Mucosa of rectum (tissue), 2 donors: ENCODE results near the gene GEMIN7.

ENCODE experiments used
- H3K27ac ChIP-seq, 2 donors: one replicate each; pipeline ENCODE4 v1.7.0; 2013; ENCODE audit warnings: inconsistent platforms in 2 of 2, low read depth in 2 of 2, low read length in 2 of 2
- H3K27me3 ChIP-seq, 2 donors: one replicate each; pipeline ENCODE4 v1.7.0; 2013; ENCODE audit warnings: low read length in 2 of 2; ENCODE audit not compliant: control insufficient read depth in 2 of 2, insufficient read depth in 2 of 2
- H3K36me3 ChIP-seq, 2 donors: one replicate each; pipeline ENCODE4 v1.7.0; 2013; ENCODE audit warnings: low read length in 2 of 2; ENCODE audit not compliant: control insufficient read depth in 2 of 2, insufficient read depth in 2 of 2
- H3K4me1 ChIP-seq, 2 donors: one replicate each; pipeline ENCODE4 v1.7.0; 2013; ENCODE audit warnings: low read length in 2 of 2, mild to moderate bottlenecking in 1 of 2; ENCODE audit not compliant: control insufficient read depth in 2 of 2, insufficient read depth in 2 of 2
- H3K4me3 ChIP-seq, 2 donors: one replicate each; pipeline ENCODE4 v1.7.0; 2013; ENCODE audit warnings: low read length in 2 of 2
- H3K9ac ChIP-seq, 2 donors: one replicate each; pipeline ENCODE4 v1.7.0; 2013; ENCODE audit warnings: low read length in 2 of 2, low read depth in 1 of 2, mild to moderate bottlenecking in 1 of 2
- H3K9me3 ChIP-seq, 2 donors: one replicate each; pipeline ENCODE4 v1.7.0; 2013; ENCODE audit warnings: low read length in 2 of 2; ENCODE audit not compliant: control insufficient read depth in 2 of 2
- donor health status: healthy.
- donor health status: Normal muscosa, but diverticular disease.

GEMIN7 gene

GRCh38 chr19:45059258-45059965, 19.6 kb upstream of the GEMIN7 start:
- Histone ChIP-seq H3K27ac (no peak overlapping the region), H3K9ac (no peak overlapping the region), H3K27me3 (no peaks in the 10 kb centered on the region), H3K4me3 (no peak overlapping the region), H3K4me1 (no peaks in the 10 kb centered on the region), H3K9me3 (no peaks in the 10 kb centered on the region), H3K36me3 (peaks cover 69 to 84% of the 10 kb centered on the region in 2 donors)

GRCh38 chr19:45061965-45062364, 17.1 kb upstream of the GEMIN7 start:
- no peaks in the 10 kb centered on the region for H3K9me3 ChIP-seq
- no peak overlapping the region for H3K9ac ChIP-seq
- H3K4me1 ChIP-seq = no peaks in the 10 kb centered on the region
- no peak overlapping the region for H3K27ac ChIP-seq
- H3K4me3 ChIP-seq = no peak overlapping the region
- no peaks in the 10 kb centered on the region for H3K27me3 ChIP-seq
- H3K36me3 ChIP-seq = peaks cover 62 to 77% of the 10 kb centered on the region in 2 donors

- Histone ChIP-seq H3K36me3 (peaks cover 48 to 70% of the 10 kb centered on the region in 2 donors), H3K9ac (no peak overlapping the region)
Observed at GRCh38 chr19:45063851-45064801, 14.9 kb upstream of the GEMIN7 start.

GRCh38 chr19:45066921-45067661, 12.0 kb upstream of the GEMIN7 start:
- H3K4me1 ChIP-seq = peaks cover 0 to 5% of the 10 kb centered on the region in 2 donors
- H3K36me3 ChIP-seq = peaks cover 54 to 65% of the 10 kb centered on the region in 2 donors
- no peak overlapping the region for H3K27ac ChIP-seq
- H3K9ac ChIP-seq = no peak overlapping the region
- H3K27me3 ChIP-seq = no peaks in the 10 kb centered on the region
- no peak overlapping the region for H3K4me3 ChIP-seq
- H3K9me3 ChIP-seq = no peaks in the 10 kb centered on the region

More at GRCh38 chr19:45063851-45064801, 14.9 kb upstream of the GEMIN7 start:
- no peak overlapping the region for H3K27ac ChIP-seq
- peaks cover 0 to 3% of the 10 kb centered on the region in 2 donors for H3K4me1 ChIP-seq
- no peaks in the 10 kb centered on the region for H3K9me3 ChIP-seq
- no peak overlapping the region for H3K4me3 ChIP-seq
- H3K27me3 ChIP-seq = no peaks in the 10 kb centered on the region

GRCh38 chr19:45068041-45068440, 11.0 kb upstream of the GEMIN7 start:
- Histone ChIP-seq H3K4me1 (peaks cover 0 to 5% of the 10 kb centered on the region in 2 donors), H3K9me3 (no peaks in the 10 kb centered on the region), H3K9ac (no peak overlapping the region), H3K36me3 (peaks cover 53 to 65% of the 10 kb centered on the region in 2 donors), H3K27ac (no peak overlapping the region), H3K4me3 (no peak overlapping the region), H3K27me3 (no peaks in the 10 kb centered on the region)

- Histone ChIP-seq H3K9ac (no peak overlapping the region), H3K27ac (no peak overlapping the region), H3K36me3 (peaks cover 50 to 56% of the 10 kb centered on the region in 2 donors), H3K4me3 (no peak overlapping the region), H3K27me3 (no peaks in the 10 kb centered on the region), H3K9me3 (no peaks in the 10 kb centered on the region), H3K4me1 (peaks cover 0 to 5% of the 10 kb centered on the region in 2 donors)
Observed at GRCh38 chr19:45069056-45069455, 10.0 kb upstream of the GEMIN7 start.

- peaks cover 43 to 52% of the 10 kb centered on the region in 2 donors for H3K36me3 ChIP-seq
- peaks cover 5 to 6% of the 10 kb centered on the region in 2 donors for H3K4me1 ChIP-seq
- H3K27ac ChIP-seq = no peak overlapping the region
- H3K9me3 ChIP-seq = no peaks in the 10 kb centered on the region
- H3K9ac ChIP-seq = no peak overlapping the region
- H3K4me3 ChIP-seq = no peak overlapping the region
- no peaks in the 10 kb centered on the region for H3K27me3 ChIP-seq
Observed at GRCh38 chr19:45070214-45070613, 8.8 kb upstream of the GEMIN7 start.

GRCh38 chr19:45070861-45071544, 8.1 kb upstream of the GEMIN7 start:
- Histone ChIP-seq H3K27ac (no peak overlapping the region), H3K9me3 (no peaks in the 10 kb centered on the region), H3K4me3 (no peak overlapping the region), H3K9ac (no peak overlapping the region), H3K27me3 (no peaks in the 10 kb centered on the region), H3K4me1 (peaks cover 6 to 7% of the 10 kb centered on the region in 2 donors), H3K36me3 (peaks cover 39 to 45% of the 10 kb centered on the region in 2 donors)

- H3K9ac ChIP-seq = no peak overlapping the region
- H3K9me3 ChIP-seq = no peaks in the 10 kb centered on the region
- H3K27me3 ChIP-seq = no peaks in the 10 kb centered on the region
- H3K27ac ChIP-seq = no peak overlapping the region
- H3K4me1 ChIP-seq = peaks cover 9 to 11% of the 10 kb centered on the region in 2 donors
- no peak overlapping the region for H3K4me3 ChIP-seq
- H3K36me3 ChIP-seq = peaks cover 39 to 45% of the 10 kb centered on the region in 2 donors
Observed at GRCh38 chr19:45071545-45071938, 7.5 kb upstream of the GEMIN7 start.
